Testis (tissue), 3 donors: ENCODE measurements around the gene COL21A1. TPM values are rescaled to one million over a fixed set of nuclear protein-coding genes. Genes with fewer than 3 reads are reported as not detected.

ENCODE experiments used
- DNase-seq: peaks from one replicate; pipeline ENCODE4 v3.0.0-alpha.2; 2019
- H3K27ac ChIP-seq, 2 donors: fragments of 200-600 bp; sonication (generic); one replicate each; pipeline ENCODE4 v1.5.1; 2019
- H3K27me3 ChIP-seq: fragments of 200-600 bp; sonication (generic); one replicate; pipeline ENCODE4 v1.5.1; 2019
- H3K36me3 ChIP-seq: fragments of 200-600 bp; sonication (generic); one replicate; pipeline ENCODE4 v1.5.1; 2017; ENCODE audit warnings: low read depth; ENCODE audit errors: missing control alignments
- H3K4me1 ChIP-seq: fragments of 200-600 bp; sonication (generic); one replicate; pipeline ENCODE4 v1.5.1; 2019
- H3K4me3 ChIP-seq, 2 donors: fragments of 200-600 bp; sonication (generic); one replicate each; pipeline ENCODE4 v1.5.1; 2017 to 2019
- H3K9me3 ChIP-seq: fragments of 200-600 bp; sonication (generic); one replicate; pipeline ENCODE4 v1.5.1; 2017
- CTCF ChIP-seq, 3 experiments: fragments of 450-650 bp in 2 of 3; fragments of 200-600 bp in 1 of 3; sonication (generic) in 1 of 3; IDR thresholded peaks; one replicate each; pipeline ENCODE4 v1.5.1; 2016 to 2019; ENCODE audit warnings: antibody characterized with exemption in 3 of 3, mild to moderate bottlenecking in 2 of 3, moderate library complexity in 1 of 3
- POLR2A ChIP-seq: fragments of 450-650 bp; IDR thresholded peaks from one replicate; pipeline ENCODE4 v1.6.1; 2017; ENCODE audit warnings: antibody characterized with exemption, mild to moderate bottlenecking, moderate library complexity
- WGBS, 2 donors: methylation state at CpG; one replicate each; pipeline ENCODE4 v1.1.5; 2018; 5-methylcytosine and 5-hydroxymethylcytosine counted together
- intact Hi-C: fragments of 100-400 bp; cut with DNase I; formaldehyde crosslinking; loops from one replicate; pipeline ENCODE4 v1.15.1; 2023; ENCODE audit warnings: low total_unique reads
- polyA plus RNA-seq: library from polyadenylated mRNA; stranded (reverse); fragments of 350-450 nt; fragmentation: Illumina TruSeq; extraction: RNeasy Lipid Tissue Mini Kit (QIAGEN cat#74804); gene quantifications from one replicate; pipeline ENCODE4 v1.2.3, GENCODE V29; 2014; ENCODE audit warnings: low read depth, low replicate concordance; ENCODE audit not compliant: insufficient read depth
- total RNA-seq, 2 donors: library from RNA; depleted of rRNA; stranded (reverse); fragments of >200 nt; gene quantifications; one replicate each; pipeline ENCODE4 v1.2.3, GENCODE V29; 2016

COL21A1 gene
- total and polyA plus RNA-seq, 3 donors from 2014 or later: 6.6 to 10.5 (median 7.1) TPM

GRCh38 chr6:56055081-56055704 is 192.2 kb downstream of the COL21A1 start:
- Histone ChIP-seq H3K27ac (no peak overlapping the region), H3K9me3 (no peaks in the 10 kb centered on the region), H3K36me3 (no peaks in the 10 kb centered on the region), H3K4me1 (no peaks in the 10 kb centered on the region), H3K27me3 (no peaks in the 10 kb centered on the region), H3K4me3 (no peak overlapping the region)
- intact Hi-C loops: no loop called here
- DNase-seq: no peak
- WGBS, 2 donors: 84% methylated on average over 7 of the region's 7 CpGs
- no peak for TF ChIP-seq CTCF (IDR thresholded peaks at IDR 0.05)
- no peak for TF ChIP-seq POLR2A

GRCh38 chr6:56051202-56051598 is 196.2 kb downstream of the COL21A1 start:
- intact Hi-C loops: no loop called here
- Histone ChIP-seq H3K27me3 (no peaks in the 10 kb centered on the region), H3K27ac (no peak overlapping the region), H3K4me1 (no peaks in the 10 kb centered on the region), H3K9me3 (no peaks in the 10 kb centered on the region), H3K36me3 (no peaks in the 10 kb centered on the region), H3K4me3 (no peak overlapping the region)
- TF ChIP-seq CTCF (IDR thresholded peaks at IDR 0.05): no peak
- TF ChIP-seq POLR2A: no peak
- no peak for DNase-seq

GRCh38 chr6:56050530-56051201 is 196.7 kb downstream of the COL21A1 start:
- H3K4me1 ChIP-seq: no peaks in the 10 kb centered on the region
- DNase-seq: no peak
- H3K36me3 ChIP-seq: no peaks in the 10 kb centered on the region
- no peak overlapping the region for H3K4me3 ChIP-seq
- no peak overlapping the region for H3K27ac ChIP-seq
- intact Hi-C loops: no loop called here
- H3K9me3 ChIP-seq: no peaks in the 10 kb centered on the region
- no peak for TF ChIP-seq POLR2A
- no peak for TF ChIP-seq CTCF (IDR thresholded peaks at IDR 0.05)
- 67 to 73% methylated on average over 3 of the region's 3 CpGs for WGBS, 2 donors
- H3K27me3 ChIP-seq: no peaks in the 10 kb centered on the region

- Histone ChIP-seq H3K27me3 (no peaks in the 10 kb centered on the region), H3K9me3 (no peaks in the 10 kb centered on the region), H3K36me3 (no peaks in the 10 kb centered on the region), H3K4me3 (no peak overlapping the region), H3K27ac (no peak overlapping the region), H3K4me1 (no peaks in the 10 kb centered on the region)
- intact Hi-C loops: no loop called here
- WGBS, 2 donors: 86 to 91% methylated on average over 4 of the region's 4 CpGs
- no peak for DNase-seq
- TF ChIP-seq POLR2A (no peak), CTCF (IDR thresholded peaks at IDR 0.05) (no peak)
Observed at GRCh38 chr6:56048601-56049000, 198.8 kb downstream of the COL21A1 start.
